Chondrocyte (in vitro differentiated cells): ENCODE data around the gene PAQR7. TPM values are rescaled to one million over a fixed set of nuclear protein-coding genes. Genes with fewer than 3 reads are reported as not detected.
A peak's percentile ranks its signal among the peaks of the same experiment; 100 is the strongest.

ENCODE experiments used
- DNase-seq: peaks from one replicate; pipeline ENCODE4 v3.0.0; 2021; ENCODE audit warnings: mixed read lengths, low spot score
- H3K27ac Mint-ChIP-seq: one replicate; pipeline ENCODE4 v1.8.0; 2021; ENCODE audit warnings: mild to moderate bottlenecking, moderate library complexity, mixed read lengths; ENCODE audit not compliant: unreplicated experiment
- H3K27me3 Mint-ChIP-seq: 2 replicates; pipeline ENCODE4 v1.8.0; 2021; ENCODE audit warnings: low read depth, mixed read lengths
- H3K36me3 Mint-ChIP-seq: 2 replicates; pipeline ENCODE4 v1.8.0; 2021; ENCODE audit warnings: low read depth, mixed read lengths
- H3K4me1 Mint-ChIP-seq: 2 replicates; pipeline ENCODE4 v1.8.0; 2021; ENCODE audit warnings: low read depth, mild to moderate bottlenecking, mixed read lengths
- H3K4me3 Mint-ChIP-seq: one replicate; pipeline ENCODE4 v1.8.0; 2021; ENCODE audit warnings: mild to moderate bottlenecking, moderate library complexity, mixed read lengths; ENCODE audit not compliant: unreplicated experiment
- H3K9me3 Mint-ChIP-seq: 2 replicates; pipeline ENCODE4 v1.8.0; 2021; ENCODE audit warnings: low read depth, mixed read lengths
- total RNA-seq: library from RNA; stranded (reverse); gene quantifications from 3 replicates; pipeline ENCODE4 v1.2.1, GENCODE V29; 2021
- TF ChIP-seq, protein P1 (sequence below): fragments of 200-600 bp; sonication (generic); IDR thresholded peaks from 2 replicates; pipeline ENCODE4 v1.5.0; 2021; ENCODE audit warnings: antibody characterized with exemption, mild to moderate bottlenecking, moderate library complexity

The PAQR7 gene
- total RNA-seq, 1 donor from 2014 or later, result 15.1 TPM

DNA sequence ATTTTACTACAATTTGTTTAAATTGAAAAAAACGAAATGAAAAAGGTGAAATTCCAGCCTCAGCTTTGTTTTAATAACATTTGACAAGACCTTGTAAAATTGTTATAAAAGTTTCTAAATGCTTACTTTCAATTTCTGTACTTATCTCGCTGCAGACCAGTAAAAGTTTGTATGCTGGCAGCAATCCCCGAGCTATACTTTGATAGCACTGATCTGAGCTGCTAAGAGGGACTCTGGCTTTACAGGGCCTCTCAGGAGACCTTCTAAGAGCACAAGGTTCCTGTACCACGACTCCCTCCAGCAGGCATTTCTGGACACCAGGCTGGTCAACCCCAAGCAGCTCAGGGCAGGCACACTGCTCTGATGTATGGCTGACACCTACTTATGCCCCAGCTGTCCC, 17.6 kb upstream of the PAQR7 start:
- no peaks in the 10 kb centered on the region for H3K9me3 Mint-ChIP-seq
- peak overlapping the region; percentile 77 for H3K27ac Mint-ChIP-seq
- peaks cover 2% of the 10 kb centered on the region for H3K36me3 Mint-ChIP-seq
- no peak for DNase-seq
- peaks cover 66% of the 10 kb centered on the region for H3K4me1 Mint-ChIP-seq
- TF ChIP-seq, protein P1, sequence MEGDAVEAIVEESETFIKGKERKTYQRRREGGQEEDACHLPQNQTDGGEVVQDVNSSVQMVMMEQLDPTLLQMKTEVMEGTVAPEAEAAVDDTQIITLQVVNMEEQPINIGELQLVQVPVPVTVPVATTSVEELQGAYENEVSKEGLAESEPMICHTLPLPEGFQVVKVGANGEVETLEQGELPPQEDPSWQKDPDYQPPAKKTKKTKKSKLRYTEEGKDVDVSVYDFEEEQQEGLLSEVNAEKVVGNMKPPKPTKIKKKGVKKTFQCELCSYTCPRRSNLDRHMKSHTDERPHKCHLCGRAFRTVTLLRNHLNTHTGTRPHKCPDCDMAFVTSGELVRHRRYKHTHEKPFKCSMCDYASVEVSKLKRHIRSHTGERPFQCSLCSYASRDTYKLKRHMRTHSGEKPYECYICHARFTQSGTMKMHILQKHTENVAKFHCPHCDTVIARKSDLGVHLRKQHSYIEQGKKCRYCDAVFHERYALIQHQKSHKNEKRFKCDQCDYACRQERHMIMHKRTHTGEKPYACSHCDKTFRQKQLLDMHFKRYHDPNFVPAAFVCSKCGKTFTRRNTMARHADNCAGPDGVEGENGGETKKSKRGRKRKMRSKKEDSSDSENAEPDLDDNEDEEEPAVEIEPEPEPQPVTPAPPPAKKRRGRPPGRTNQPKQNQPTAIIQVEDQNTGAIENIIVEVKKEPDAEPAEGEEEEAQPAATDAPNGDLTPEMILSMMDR, result no peak
- no peak overlapping the region for H3K4me3 Mint-ChIP-seq
- H3K27me3 Mint-ChIP-seq, result no peaks in the 10 kb centered on the region

DNA sequence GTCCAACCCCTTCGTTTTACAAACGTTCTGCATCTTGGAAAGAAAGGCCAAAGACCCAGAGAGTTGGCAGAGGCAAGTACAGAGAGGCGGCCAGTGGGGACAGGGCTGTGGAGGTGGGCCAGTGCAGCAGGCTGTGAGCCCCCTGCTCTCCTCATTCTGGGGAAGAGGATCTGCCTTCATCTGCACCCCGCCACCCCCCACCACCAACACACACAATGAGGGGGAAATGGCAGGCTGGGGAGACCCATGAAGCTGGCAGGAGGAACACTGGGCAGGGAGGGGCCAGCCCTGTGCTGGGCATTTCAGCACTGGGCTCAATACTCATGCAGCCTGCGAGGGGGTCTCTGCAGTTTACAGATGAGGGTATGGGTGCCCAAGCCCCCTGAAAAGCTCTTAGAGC, 16.1 kb upstream of the PAQR7 start:
- Mint-ChIP-seq H3K4me3 (no peak overlapping the region), H3K4me1 (peaks cover 64% of the 10 kb centered on the region), H3K9me3 (no peaks in the 10 kb centered on the region), H3K27ac (peak overlapping the region; percentile 99), H3K36me3 (peaks cover 2% of the 10 kb centered on the region), H3K27me3 (no peaks in the 10 kb centered on the region)
- no peak for DNase-seq
- TF ChIP-seq, protein P1, result no peak

DNA sequence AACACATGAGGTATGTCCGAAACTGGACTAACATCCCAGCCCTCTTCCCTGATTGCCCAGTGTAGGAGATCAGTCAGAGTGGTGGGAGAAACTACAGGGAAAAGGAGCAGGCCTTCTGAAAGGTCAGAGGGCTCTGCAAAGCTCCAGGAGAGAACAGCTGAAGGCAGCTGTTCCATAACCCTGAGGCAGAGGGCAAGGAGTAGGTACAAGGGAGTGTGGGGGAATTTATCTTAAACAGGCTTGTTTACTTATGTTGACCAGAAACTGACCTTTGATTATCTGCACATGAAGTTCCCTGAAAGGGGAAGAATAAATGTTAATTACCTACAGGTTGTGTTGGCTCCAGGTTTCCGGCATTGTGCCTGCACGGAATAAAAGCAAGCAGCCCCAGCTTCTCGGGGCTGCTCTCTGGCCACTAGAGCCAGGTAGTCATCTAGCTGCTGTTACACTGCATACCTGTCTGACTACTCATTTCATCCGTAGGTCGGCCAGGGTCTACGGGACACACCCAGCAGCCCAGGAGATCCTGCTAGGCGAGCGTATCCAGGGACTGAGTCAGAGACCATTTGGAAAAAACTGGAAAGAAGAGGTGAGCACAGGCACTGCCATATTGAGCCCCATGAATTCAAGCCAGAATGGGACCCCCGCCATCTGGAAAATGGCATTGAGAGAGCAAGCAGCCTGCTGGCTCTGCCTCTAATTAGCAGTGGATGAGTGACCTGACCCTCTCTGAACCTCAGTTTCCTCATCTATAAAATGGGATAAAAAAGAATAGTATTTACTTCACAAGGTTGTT, 14.9 kb upstream of the PAQR7 start:
- no peak for DNase-seq
- H3K4me3 Mint-ChIP-seq, result no peak overlapping the region
- H3K4me1 Mint-ChIP-seq, result peaks cover 52% of the 10 kb centered on the region
- peak overlapping the region; percentile 3 for H3K27ac Mint-ChIP-seq
- no peaks in the 10 kb centered on the region for H3K9me3 Mint-ChIP-seq
- H3K27me3 Mint-ChIP-seq, result no peaks in the 10 kb centered on the region
- peaks cover 2% of the 10 kb centered on the region for H3K36me3 Mint-ChIP-seq
- TF ChIP-seq, protein P1, result no peak

DNA sequence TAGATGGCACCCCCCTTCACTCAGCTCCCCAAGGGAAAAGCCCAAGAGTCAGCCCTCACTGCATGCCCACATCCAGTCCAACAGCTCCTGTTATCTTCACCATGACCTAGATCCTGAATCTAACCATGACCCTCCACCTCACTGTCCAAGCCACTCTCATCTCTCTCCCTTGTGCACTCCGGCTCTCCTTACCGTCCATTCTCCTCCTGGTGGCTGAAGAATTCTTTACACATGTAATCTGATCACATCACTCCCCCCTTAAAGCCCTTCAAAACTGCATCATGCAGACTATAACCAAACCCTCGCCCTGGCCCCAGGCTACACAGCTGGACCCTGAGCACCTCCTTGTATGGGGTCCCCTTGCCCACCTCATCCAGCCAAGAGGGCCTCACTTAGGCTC, 14.0 kb upstream of the PAQR7 start:
- H3K27ac Mint-ChIP-seq, result no peak overlapping the region
- H3K36me3 Mint-ChIP-seq, result peaks cover 2% of the 10 kb centered on the region
- TF ChIP-seq, protein P1, result peak; percentile 50
- H3K27me3 Mint-ChIP-seq, result no peaks in the 10 kb centered on the region
- H3K4me3 Mint-ChIP-seq, result no peak overlapping the region
- H3K4me1 Mint-ChIP-seq, result peaks cover 45% of the 10 kb centered on the region
- H3K9me3 Mint-ChIP-seq, result no peaks in the 10 kb centered on the region
- DNase-seq, result no peak

DNA sequence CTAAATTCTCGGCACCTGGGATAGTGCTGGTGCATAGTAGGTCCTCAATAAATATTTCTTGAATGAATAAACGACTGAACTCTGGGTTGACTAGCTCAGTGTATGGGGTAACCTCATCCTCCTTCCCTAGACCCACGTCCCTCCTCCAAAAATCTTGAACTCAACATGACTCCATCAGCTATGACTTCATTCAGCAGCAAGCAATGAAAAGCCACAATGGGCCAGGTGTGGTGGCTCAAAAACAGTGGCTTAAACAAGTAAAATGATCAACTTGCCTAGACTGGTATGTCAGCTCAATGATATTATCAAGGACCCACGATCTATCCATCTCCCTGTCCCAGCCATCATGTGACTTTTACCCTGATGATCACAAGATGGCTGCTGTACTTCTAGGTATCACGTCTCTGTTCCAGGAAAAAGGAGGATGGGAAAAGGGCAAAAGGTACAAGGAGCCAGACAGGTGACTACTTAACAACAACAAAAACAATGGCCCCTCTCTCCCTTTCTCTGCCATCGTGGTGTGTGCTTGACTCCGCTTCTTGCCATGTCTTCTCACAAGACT, 13.0 kb upstream of the PAQR7 start:
- Mint-ChIP-seq H3K36me3 (peaks cover 2% of the 10 kb centered on the region), H3K27me3 (no peaks in the 10 kb centered on the region), H3K9me3 (no peaks in the 10 kb centered on the region), H3K4me3 (no peak overlapping the region), H3K27ac (no peak overlapping the region), H3K4me1 (peaks cover 38% of the 10 kb centered on the region)
- TF ChIP-seq, protein P1, result no peak
- DNase-seq, result no peak
